ENCODE results near the gene KCNQ5.

KCNQ5 gene

DNA sequence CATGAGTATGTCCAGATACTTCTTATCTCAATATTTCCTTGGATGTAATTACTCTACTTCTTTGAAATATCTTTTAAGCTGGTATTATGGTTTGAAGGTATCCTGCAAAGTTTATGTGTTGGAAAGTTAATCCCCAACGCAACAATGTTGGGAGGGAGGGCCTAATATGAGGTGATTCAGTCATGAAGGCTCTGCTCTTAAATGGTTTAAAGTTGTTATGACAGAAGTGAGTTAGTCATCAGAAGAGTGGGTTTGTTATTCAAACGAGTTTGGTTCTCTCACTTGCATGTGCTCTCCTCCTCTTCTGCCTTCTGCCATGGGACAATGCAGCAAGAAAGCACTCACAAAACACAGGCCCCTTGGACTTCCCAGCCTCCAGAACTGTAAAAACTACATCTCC lies 176.3 kb downstream of the KCNQ5 start:
- no peak for DNase-seq (ENCODE audit: low spot score)

DNA sequence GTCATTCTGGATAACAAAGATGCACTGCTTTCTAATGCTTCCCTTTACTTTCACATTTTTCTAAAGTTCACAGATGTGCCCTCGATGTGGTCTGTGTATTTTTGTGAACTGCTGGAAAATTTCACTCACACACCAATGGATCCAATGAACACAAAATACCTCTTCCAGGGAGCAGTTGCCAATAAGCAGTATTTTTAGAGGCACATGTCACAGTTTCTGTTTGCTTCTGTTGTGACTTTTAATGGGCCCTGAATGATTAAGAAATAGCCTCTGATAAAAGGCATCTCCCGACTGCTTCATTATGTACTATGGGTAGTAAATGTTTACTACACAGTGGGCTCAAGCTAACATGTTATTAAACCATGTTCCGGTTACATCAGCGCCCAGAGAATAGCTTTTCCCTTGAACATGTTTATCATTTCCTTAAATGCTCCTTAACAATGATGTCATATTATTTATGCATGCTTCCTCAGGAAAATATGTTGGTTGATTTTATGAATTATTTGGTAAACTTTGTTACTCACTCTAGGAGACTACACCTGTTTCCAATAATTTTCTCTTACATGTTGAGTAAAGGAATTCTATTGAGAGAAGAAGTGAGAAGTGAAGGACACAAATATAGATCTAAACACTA lies 188.0 kb downstream of the KCNQ5 start:
- DNase-seq (ENCODE audit: low spot score) = no peak

DNA sequence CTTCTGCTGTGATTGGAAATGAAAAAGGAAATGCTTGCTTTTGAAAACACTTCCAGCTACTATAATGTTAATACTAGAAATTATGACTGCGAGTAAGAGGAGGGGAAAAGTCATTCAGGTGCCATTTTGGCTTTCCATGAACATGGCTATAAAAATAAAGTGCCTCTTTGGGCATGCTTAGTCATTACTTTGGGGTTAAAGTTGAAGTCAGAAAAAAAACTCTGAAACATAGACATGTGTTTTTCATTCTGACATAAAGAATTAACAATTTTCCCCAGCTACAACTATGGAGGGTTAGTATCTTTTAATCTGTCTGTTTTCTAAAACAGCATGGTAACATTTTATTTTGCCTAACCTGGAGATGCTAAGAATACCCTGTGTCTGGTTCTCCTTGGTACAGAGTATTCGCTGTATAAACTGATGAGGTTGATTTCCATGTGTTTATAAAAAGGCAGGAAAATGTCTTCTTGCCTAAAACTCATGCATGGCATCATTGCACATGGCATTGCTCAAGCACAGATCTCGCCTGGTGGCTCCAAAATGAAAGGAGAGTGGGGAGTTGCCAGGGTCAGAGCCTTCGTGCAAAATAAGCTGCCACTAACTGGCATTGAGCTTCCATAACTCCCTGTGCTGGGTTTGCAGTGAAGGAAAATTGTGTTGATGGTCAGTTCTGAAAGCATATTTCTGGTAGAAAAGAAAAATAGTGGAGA lies 188.9 kb downstream of the KCNQ5 start:
- no peak for DNase-seq (ENCODE audit: low spot score)

DNA sequence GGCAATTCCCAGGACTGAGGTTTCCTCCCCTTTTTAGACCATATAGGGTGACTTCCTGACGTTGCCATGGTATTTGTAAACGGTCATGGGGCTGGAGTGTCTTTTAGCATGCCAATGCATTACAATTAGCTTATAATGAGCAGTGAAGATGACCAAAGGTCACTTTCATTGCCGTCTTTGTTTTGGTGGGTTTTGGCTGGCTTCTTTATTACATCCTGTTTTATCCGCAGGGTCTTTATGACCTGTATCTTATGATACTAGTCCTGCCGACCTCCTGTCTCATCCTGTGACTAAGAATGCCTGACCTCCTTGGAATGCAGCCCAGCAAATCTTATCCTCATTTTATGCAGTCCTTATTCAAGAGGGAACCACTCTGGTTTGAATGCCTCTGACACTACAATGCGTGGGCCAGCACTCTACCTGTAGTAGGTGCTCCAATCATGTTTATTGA lies 190.1 kb downstream of the KCNQ5 start:
- no peak for DNase-seq (ENCODE audit: low spot score)

DNA sequence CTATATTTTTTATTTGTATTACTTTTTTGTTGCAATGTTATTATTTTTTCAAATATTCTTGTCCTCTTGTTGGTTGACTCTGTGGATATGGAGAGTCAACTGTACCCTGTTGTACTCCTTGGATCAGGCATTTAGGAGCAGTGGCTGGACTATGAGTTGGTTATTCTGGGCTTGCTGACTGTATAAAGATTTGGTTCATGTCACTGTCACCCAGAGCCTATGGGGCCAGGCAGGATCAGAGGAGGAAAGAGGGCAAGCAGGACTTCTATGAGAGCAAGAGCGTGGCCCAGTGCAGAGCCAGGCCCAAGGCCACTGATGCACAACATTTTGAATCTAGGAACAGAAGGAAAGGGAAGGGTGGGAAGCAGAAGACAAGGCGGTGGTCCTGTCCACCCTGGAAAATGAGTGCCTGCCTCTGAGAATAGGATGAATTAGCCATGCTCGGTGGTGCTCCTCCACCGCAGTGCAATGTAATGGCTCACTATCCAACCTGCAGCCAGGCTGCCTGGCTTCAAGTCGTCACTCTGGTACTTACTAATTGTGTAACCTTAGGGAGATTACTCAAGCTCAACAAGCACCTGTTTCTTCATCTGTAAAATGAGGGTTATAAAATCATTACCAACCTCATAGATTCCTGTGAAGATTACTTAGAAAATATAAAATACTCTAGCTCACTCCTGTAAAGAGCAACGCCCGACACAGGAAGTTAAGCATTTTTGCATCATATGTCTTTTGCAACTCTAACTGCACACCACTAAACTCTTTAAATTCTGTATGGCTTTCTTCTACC lies 192.1 kb downstream of the KCNQ5 start:
- DNase-seq (ENCODE audit: low spot score) = no peak

DNA sequence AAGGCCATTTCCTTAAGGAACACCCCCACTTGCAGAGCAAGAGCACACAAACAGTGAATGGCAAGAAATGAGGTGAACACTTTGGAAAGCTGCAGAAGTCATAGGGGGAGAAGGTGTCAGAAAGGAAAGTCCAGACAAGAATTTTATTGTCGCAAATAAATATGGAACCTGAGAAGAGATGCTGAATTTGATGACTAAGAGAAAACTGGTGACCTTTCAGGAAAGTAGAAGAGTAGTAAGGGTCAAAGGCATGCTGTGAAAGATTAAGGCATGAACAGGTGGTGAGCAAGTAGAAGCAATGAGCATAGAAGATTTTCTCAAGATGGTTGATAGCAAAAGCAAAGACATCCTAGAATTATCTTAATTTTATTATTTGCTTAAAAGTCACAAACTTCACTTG lies 194.2 kb downstream of the KCNQ5 start:
- DNase-seq (ENCODE audit: low spot score) = no peak

DNA sequence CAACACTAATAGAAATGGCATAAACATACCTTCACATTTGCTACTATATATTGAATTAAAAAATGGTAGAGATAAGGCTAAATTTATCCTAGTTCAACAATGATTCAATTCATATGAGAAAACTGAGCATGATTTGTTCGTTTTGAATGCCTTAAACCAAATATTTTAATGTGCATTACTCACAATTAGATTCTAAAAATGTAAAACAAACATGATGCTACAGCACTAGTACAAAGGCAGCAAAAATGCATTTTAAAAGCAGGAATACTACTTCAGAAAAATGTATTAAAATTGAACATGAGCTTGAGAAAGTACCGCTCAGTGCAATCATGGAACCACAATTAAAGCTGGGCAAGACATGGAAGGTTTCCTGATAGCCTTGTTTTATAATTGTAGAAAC lies 195.3 kb downstream of the KCNQ5 start:
- no peak for DNase-seq (ENCODE audit: low spot score)

DNA sequence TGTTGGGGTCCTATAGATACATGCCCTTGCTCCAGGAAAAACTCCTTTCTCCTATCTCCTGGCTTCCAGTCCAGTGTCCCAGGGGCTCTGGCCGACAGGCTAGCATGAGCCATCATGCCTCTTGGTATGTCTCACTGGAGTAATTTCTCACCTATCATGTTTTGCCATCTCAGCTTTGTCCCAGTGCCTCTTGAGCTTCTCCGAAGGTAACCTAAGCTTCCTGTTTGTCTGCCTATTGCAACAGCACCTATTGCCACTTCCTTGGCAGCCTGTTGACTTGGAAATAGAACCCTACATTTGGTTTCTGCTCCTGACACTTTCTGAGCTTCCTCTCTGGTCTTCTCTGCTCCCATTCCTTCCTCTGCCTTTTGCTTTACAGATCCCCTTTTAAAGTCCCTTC lies 197.7 kb downstream of the KCNQ5 start:
- no peak for DNase-seq (ENCODE audit: low spot score)

DNA sequence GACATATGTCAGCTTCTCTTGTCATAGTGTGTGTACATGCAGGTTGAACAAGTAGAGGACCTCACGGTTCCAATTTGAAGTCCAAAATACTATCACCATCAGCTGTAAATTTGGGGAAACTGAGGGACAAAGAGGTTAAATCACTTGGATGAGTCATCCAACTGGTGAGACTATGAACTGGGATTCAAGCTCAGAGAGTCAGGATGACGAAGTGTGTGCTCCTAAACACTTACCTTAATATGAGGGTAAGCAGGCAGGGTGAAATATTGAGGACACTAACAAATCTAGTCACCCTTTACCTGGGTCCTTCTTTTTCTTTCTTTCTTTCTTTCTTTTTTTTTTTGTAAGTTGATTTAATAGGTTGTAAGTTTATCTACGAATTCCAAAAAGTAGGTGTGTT lies 198.3 kb downstream of the KCNQ5 start:
- no peak for DNase-seq (ENCODE audit: low spot score)

DNA sequence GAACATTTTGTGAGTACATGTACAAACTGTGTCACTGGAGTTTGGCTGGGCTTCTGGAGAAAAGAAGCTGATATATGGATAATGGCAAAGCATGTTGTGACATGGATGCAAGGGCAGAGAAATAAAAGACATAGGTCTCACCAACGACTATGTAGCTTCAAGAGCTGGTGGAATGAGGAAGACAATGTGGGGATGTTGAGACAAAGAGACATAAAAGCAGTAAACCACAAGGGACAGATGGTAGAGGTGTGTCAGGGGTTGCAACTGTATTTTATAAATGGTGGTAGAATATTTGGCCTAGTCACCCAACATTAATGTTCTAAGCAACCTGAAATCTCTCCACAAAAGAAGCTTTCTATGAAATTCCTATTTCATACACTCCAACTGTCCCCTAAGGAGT lies 199.0 kb downstream of the KCNQ5 start:
- DNase-seq (ENCODE audit: low spot score) = no peak

DNA sequence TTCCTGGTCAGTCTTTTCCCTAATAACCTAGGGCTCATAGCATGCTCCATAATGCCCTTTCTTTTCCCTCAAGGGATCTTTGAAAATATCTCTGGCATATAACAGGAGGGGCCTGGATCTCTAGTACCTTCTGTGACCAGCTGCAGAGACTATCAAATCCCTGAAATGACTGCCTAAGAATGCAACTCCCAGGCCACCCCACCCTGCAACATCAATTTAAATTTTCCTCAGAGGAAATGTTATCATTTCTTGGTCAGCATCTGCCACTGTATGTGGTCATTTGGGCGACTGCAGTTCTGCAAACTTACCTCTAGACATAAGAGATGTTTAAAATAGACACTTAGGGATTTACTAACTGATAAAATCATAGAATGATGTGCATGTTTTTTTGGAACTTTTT lies 200.2 kb downstream of the KCNQ5 start:
- DNase-seq (ENCODE audit: low spot score) = no peak

DNA sequence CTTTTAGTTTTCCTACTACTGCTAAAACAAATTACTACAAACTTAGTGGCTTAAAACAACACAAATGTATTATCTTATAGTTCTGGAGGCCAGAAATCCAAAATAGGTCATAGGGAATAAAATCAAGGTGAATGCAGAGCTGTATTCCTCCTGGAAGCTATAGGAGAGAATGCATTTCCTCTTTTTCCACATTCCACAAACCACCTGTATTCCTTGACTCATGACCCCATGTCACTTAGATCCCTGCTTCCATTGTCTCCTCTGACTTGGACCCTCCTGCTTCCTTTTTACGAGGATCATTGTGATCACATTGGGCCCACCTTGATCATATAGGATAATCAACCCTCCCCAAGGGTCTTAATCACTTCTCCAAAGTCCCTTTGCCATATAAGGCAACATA lies 200.8 kb downstream of the KCNQ5 start:
- no peak for DNase-seq (ENCODE audit: low spot score)

DNA sequence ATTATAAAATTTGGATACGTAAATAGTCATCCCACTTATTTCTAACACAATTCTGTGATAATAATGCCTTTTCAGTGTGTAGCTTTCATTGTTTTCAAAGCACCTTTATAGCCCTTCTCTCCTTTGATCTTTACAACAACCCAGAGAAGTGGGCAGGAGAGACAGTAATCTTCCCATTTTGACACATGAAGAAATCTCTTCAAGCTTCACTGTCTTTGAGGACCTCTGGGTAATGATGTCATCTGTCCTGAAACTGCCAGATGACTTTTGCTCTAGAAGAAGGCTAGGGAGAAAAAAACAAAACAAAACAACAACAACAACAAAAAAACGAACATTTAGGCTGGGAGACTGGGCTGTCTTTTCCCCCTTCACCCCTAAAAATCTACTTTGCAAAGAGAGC lies 203.0 kb downstream of the KCNQ5 start:
- DNase-seq (ENCODE audit: low spot score) = no peak

DNA sequence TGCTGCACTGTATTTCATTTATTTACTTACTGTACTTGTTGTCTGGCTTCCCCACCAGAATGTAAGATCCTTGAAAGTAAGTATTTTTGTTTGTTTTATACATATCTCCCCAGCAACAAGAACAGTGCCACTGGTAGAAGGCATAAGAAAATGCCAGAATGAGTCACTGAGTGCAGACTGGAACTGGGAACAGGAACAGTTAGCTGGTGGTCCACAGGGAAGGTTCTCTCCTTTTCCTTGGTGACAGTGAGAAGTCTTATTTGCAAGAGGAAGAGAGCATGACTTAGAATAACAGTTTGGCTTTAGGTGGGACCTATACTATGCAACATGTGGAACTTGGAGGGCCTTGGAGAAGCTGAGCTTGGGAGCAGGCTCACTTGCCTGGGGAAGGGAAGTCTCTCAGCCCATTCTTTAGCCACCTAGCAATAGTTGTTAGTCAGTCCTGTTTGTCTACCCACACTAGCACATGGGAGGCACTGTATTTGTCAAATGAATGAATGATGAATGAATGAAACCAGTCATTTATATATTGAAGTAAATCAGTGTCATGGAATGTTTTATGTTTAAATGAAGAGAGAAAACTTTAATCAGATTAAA lies 203.5 kb downstream of the KCNQ5 start:
- no peak for DNase-seq (ENCODE audit: low spot score)

DNA sequence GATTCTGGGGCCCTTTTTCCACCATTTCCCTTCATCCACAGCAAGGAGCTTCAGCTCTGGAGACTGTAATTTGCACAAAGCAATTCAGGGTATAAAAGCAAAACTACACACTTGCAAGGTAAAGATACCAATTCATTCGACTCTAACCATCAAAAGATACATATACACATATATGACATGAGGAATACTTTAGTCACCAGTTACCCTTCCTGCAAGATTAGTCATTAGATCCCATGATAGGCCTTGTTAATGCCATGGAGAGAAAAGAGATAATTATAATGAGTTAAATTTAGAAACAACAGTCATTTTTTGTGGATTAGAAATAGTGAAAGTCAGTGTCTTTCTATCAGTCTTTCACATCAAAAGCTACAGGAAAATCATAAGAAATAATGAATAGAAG lies 204.2 kb downstream of the KCNQ5 start:
- no peak for DNase-seq (ENCODE audit: low spot score)

DNA sequence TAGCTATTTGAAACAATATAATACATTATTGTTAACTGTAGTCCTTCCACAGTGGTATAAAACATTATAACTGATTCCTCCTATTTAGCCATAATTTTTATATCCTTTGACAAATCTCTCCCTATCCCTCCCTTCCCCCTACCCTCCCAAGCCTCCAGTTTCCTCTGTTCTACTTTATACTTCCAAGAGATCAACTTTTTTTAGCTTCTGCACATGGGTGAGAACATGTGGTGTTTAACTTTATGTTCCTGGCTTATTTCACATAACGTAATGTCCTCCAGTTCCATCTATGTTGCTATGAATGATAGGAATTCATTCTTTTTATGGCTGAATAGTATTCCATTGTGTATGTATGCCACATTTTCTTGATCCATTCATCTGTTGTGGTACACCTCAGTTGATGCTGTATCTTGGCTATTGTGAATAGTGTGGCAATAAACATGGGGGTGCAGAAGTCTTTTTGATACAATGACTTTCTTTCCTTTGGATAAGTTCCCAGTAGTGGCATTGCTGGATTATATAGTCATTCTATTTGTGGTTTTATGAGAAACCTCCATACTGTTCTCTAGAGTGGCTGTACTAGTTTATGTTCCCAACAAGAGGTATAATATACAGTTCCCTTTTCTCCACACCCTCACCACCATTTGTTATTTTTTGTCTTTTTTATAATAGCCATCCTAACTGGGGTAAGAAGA lies 205.0 kb downstream of the KCNQ5 start:
- DNase-seq (ENCODE audit: low spot score) = no peak

DNA sequence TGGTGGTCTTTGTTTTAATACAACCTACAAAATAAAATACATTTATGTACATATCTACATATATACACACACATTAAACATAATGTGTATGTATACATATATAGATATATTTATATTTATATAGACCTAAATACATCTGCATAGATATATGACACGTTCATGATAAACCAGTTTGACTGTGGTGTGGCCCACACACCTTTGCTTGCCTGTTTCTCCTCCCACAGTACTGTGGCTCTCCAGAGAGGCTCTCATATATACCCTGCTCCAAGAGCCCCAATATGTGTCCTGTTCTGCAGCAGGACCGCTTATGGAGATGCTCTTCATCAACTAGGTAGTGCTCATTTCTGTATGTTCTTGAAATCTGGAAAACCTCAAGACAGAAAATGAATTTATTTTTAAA lies 207.0 kb downstream of the KCNQ5 start:
- no peak for DNase-seq (ENCODE audit: low spot score)

DNA sequence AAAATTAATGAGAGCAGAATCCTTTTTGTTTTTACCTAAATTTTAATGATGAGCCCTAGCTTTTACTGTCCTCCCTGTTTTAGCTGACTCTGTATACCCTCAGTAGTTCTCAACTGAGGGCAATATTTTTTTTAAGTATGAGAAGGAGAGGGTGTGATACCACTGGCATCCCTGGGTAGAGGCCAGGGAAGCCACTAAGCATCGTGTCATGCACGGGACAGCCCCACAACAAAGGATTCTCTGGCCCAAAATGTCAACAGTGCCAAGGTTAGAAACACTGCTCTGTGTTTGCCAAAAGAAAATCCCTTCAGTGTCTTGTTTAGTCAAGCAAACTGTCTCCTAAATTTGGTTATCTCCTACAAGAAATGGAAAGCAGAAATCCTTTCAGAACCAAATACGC lies 210.4 kb downstream of the KCNQ5 start:
- no peak for DNase-seq (ENCODE audit: low spot score)

DNA sequence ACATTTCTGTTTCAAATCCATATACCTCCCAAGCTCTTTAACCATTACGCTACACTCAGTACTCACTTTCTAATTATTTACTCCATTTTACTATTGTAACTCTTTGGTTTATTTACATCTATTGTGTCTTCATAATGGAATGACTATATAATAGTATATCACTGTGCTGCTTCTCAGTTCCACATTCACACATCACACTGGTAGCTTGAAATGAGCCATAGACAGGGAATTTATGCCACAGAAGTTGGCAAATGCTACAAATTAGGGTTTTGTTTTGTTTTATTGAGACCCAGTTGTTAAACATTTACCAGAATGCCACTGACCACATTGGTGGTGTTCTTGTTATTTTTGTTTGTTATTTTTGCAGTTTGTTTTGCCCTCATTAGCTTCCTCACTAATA lies 213.9 kb downstream of the KCNQ5 start:
- DNase-seq (ENCODE audit: low spot score) = no peak

DNA sequence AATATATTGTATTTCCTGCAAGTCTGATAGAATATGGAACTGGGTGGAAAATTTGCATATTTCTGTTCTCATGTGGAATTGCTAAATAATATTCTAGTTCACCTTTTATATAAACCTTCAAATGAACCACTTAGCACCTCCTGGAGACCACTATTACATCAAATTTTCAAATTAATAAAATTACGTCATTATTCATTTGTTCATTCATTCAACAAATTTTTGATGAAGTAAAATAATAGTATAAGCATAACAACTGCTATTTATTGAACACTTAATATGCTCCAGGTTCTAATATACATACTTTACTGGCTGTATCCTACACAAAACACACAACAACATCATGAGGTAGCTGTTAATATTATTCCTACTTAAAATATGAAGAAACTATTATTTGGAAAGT lies 215.1 kb downstream of the KCNQ5 start:
- DNase-seq (ENCODE audit: low spot score) = no peak

DNA sequence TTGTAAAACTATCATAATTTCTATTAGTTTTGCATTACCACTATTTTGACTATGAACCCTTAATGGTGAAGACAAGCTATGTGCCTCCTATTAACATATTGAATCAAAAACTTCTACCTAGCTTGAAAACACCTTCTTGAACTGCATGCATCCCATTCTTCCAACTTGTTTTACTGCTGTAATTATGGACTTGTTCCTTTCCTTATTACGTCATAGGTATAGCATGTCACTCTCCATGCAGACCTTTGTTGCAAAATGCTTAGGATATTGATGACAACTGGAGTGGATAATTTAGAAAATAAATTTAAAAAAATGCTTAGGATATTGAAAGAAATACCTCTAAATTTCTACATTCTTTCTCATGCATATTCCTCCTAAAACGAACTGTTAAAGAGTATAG lies 219.3 kb downstream of the KCNQ5 start:
- no peak for DNase-seq (ENCODE audit: low spot score)

DNA sequence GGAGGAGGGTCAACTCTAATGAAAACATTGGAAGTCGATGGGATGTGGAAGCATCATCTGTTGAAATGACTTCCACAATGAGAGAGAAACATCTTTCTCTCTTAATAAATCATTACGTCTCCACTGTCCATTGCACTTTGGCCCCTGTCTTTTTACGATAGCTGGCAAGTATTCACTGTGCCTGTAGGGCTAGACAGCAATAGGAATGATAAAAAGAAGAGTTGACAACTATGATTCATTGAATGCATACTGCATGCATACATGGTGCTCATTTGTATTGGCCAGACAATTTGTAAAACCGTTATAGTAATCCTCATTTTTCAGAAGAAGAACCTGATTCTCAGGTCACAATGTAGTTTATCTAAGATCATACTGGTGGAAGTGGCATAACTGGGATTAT lies 220.3 kb downstream of the KCNQ5 start:
- no peak for DNase-seq (ENCODE audit: low spot score)
